Right forelimb (tissue), 1 donor: ENCODE data around the gene PTPRN.

Experiments used
- DNase-seq: peaks from one replicate; pipeline ENCODE4 v3.0.0-alpha.2; 2018

PTPRN gene

DNA sequence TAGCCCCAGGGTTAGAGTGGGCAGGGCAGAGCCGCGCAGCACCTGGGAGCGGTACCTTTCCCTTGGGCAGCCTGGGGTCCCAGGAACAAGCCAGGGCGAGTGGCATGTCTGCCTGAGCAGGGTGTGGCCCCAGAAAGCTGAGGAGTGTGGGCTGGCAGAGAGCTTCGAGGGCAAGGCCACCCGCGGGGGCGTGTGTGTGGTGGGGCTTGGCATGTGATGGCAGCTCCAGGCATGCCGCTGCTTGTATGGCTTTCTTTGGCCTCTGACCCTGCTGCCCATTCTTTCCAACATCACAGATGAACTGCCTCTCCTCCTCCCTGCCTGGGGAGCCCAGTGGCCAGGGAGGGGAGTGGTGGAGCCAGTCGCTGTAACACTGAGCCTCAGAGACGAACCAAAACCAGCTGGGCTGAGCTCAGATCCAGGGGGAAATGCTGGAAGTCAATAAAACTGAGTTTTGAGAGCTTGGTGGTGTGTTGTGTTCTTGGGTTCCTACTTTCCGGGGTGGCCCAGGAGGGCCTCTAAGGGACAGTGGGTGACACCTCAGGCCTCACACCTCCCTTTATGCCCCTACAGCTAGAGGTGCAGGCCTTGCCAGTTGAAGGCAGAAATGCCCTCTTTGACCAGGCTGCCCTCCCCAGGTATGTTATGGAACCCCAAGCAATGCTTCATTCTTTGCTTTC, 22.6 kb downstream of the PTPRN start:
- DNase-seq, result no peak

DNA sequence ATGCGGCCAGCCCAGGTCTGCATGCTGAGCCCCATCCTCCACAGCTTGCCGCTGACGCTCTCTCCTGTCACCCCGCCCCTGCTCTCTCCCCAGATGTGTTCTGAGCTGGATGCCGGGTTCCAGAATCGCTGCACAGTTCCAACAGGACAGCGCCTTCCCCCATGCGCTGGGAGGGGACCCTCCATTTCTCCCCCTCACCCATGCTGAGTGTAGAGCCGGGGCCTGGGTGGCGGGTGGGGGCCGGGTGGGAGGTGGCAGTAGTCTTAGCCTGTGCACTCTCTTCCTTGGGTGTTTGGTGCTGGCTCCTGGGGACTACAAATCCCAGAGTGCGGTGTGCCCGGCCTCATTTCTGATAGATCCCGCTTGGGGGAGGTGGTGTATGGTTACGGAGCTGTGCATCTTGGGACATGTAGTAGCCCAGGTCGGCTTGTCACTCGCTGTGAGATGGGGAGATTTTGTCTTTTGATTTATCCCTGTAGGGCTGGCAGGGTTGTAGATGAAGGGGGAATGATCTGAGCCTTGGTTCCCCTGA, 23.2 kb downstream of the PTPRN start:
- peak; percentile 78 for DNase-seq

DNA sequence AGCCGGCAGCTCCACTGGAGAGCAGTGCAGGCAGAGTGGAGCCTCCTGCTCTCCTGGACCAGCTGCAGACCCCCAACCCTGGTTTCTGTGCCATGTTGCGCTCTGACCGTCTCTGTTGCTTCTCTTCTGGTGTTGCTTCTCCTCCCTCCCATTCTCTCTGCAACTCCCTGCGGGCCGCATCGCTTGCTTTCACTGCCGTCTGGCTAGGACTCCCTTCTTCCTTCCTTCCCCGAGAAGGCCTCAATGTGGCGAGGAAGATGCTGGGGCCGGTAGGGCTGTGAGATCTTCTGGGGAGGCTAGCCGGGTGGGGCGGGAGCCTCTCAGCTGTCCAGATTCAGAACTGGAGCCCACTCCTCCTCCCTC, 23.8 kb downstream of the PTPRN start:
- DNase-seq, result no peak

DNA sequence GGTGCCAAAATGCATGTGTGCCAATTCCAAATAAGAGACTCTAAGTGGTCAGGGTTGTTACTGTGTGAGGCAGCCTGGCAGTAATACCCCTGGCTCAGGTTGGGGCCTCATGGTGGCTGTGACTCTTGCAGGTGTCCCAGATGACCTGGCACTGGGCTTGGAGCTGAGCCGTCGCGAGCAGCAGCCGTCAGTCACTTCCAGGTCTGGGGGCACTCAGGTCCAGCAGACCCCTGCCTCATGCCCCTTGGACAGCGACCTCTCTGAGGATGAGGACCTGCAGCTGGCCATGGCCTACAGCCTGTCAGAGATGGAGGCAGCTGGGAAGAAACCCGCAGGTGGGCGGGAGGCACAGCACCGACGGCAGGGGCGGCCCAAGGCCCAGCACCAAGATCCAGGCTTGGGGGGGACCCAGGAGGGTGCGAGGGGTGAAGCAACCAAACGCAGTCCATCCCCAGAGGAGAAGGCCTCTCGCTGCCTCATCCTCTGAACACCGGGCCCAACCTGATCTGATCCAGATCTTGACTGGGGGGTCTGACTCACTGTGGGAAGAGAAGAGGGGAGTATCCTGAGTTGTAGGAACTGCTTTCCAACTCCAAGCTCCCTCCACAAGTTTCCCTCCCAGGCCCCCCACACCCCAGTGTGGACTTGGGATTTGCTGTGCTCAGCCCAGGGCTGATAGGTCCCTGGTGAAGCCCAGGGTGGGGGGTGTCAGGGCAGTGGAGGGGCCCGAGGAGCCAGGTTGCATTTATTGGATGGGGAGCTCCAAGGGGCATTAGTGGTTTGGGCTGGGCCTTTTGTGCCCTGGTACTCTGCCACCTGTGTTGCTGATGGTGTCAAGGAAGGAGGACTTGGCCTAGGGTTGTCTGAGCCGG, 24.5 kb downstream of the PTPRN start:
- no peak for DNase-seq

DNA sequence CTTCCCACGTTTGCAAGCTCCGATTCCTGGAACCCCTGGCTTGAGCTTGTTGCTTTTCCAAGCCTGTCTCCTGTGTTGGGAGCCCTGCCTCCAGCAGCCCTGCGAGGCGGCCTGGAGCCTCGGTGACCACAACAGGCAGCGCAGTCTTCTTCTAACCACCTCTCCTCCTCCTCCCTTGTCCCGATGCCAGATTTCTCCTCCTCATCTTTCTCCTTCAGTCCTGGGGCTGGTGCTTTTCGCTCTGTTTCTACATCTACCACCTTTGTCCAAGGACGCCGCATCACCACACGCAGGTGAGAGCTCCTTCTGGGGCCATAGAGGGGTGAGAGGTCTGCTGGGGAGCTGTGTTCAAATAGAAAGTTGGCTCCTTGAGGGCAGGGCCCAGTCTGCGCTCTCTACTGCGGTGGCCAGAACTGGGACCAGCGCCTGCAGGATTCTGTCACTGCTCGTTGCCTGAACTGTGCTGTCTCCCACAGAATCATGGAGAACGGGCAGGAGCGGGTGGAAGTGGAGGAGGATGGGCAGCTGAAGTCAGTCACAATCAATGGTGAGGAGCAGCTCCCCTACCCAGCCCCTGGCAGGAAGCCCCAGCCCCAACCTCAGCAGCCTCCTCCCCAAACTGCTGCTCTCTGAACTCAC, 26.1 kb downstream of the PTPRN start:
- no peak for DNase-seq

DNA sequence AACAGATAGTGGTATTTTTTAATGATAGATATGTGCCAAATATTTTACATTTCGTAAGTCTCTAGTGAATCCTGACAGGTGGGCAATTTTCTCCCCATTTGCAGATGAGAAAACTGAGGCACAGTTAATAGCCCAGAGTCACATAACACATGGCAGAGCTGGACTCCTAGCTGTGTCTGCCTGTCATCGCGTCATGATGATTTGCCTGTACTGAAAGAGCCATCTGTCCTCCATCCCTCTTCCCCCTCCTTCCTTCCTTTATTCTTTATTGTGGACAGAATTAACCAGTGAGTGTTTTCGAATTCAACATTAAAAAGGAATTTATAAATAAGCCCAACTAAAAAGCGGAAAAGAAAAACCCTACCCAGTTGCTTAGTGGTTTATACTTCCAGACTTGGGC, 26.8 kb downstream of the PTPRN start:
- no peak for DNase-seq

DNA sequence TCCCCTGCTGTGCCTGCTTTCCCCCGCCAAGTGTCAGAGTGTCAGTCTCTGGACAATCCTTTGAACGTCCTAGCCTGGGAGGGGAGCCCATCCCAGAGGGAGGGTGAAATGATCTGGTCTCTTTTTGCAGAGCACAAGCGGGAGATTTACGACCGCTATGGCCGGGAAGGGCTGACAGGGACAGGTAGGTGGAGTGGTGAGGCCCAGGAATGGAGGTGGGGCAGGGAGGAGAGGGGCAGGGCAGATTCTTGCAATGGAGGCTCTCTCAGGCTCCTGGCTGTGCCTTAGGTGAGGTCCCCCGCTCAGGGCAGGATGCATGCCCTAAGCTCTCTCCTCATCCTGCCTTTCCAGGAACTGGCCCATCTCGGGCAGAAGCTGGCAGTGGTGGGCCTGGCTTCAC, 27.6 kb downstream of the PTPRN start:
- no peak for DNase-seq

DNA sequence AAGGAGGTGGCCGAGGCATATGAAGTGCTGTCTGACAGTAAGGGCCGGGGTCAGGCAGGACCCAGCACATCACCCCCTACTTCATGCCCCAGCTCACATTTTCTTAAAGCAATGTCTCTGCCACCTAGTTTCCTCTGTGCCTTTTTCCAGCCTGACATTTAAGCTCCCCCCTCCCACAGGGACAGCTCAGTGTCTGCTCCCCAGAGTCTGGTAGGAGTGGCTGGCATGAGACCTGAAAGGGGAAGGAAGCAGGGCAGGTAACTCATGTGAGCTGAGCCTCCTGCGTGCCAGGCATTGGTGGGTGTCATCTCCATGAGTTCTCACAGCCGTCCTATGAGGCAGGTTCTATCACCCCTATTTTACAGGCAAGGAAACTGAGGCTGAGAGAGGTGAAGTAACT, 28.6 kb downstream of the PTPRN start:
- DNase-seq, result no peak

DNA sequence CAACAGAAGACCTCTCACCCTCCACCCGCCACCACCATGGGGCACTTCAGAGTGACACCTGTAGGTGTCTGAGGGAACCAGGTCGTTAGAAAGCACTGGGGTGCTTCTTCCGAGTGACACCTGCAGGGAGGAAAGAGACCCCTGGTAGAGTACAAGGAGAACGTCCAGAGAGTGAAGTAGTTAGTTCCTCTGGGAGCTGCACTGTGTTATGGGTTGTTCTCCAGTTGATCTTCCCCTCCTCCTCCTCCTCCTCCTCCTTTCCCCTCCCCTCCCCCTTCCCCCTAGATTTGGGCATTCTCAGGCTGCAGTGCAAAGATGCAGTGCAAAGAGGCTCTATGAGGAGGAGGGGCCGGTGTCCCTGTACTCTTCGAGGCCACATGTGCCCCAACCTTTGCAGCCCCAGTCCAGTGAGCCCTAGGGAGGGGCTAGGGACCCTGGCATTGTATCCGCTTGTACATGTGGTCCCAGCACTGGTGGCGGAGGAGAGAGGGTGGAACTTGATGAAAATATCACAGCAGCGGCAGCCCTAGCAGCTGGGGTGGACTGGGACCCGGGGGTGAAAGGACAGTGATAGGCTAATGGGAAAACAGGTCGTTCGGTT, 29.2 kb downstream of the PTPRN start:
- DNase-seq, result no peak

DNA sequence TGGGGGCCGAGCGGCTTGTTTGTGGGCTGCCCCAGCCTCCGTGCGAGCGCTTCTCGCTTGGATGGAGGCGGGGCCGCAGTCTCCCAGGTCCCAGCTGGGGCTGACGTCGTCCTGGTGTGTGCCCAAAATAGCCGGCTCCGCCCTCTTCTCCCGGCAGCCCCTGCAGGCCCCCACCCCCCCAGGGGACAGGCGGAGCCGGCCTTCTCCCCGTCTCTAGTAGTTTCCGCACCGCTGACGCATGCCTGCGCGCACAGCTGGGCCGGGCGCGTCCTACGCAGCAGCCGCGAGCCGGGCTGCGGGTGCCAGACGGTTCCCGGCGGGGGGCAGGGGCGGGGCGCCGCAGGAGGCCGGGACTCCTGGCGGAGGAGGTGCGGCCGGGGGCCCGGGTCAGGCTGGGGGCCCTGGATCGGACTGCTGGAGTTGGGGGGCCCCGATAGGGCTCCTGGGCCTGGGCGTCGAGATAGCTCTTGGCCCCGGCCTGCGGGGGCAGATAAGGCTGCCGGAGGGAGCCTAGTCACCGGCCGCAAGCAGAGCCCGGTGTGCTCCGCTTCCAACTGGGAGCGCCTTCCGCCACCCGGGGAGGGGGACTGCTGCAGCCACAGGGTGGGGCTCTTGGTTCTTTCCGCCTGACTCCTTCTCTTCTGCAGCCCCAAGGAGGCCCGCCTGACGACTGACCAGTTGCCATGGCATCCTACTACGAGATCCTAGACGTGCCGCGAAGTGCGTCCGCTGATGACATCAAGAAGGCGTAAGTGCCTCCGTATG, 29.9 kb downstream of the PTPRN start, which contains the start of gene DNAJB2:
Gene DNAJB2 (plus strand): TSS at position 216 of the 765 bp plus-strand sequence. CDS start 468 bp downstream, at position 684.
- peak; percentile 99 for DNase-seq

DNA sequence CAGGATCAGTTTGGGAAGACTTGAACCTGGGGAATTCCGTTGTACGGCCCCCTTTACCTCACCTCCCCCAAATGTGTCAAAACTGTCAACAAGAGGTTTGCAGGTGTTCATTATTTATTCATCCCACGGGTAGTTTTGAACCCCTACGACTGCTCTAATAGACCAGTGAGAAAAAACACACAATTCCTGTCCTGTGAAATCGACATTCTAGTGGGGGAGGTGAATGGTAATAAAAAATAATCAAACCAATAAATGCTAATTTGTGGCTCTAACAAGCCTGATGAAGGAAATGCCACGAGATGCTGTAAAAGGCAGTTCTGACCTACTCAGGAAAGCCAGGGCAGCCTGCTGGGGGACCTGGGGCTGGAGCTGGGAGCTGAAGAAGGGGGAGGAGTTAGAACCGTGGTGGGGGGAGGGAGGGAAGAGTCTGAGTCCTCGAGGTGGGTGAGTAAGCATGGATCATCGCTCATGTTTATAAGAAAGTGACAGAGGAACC, 30.5 kb downstream of the PTPRN start:
- DNase-seq, result no peak

DNA sequence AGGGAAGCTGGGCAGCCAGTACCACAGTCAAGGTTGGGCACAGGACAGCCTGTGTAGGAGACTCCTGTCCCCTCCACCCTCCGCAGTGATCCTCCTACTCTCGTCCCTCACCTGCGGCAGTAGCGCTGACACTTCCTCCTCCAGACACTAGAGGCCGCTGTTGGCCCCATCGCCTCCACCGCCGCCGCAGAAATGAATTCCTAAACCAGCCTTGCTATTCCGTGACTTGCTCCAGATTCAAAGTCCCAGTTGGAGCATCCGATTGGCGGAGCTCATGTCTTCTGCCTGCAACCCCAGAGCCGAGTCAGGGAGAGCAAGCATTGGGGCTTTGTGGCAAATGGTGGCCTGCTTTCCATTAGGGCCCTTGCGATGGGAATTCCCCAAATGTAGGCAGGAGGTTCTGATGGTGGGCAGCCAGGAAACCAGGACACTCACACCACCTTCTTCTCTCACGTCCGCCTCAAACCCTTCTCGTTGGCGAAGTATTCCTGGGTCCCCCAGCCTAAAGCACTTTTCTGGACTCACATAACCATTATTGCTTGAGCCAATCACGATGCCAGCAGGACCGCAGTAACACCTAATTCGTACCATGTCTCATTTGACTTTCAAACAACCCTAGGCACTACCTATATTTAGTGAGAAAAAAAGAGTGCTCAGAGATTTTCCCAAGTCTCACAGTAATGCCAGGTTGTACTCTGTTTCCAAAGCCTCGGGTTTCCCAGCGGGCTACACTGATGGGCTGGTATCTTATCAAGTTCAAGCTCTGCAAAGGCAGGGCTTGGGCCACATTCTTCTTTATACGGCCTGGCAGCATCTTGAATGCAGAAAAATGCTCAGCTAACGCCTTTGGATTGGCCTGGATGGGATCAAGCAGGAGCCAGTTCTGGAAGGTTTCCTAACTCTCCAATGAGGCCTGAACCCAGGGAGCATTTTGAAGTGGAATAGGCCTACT, 31.2 kb downstream of the PTPRN start:
- DNase-seq, result peak; percentile 88

DNA sequence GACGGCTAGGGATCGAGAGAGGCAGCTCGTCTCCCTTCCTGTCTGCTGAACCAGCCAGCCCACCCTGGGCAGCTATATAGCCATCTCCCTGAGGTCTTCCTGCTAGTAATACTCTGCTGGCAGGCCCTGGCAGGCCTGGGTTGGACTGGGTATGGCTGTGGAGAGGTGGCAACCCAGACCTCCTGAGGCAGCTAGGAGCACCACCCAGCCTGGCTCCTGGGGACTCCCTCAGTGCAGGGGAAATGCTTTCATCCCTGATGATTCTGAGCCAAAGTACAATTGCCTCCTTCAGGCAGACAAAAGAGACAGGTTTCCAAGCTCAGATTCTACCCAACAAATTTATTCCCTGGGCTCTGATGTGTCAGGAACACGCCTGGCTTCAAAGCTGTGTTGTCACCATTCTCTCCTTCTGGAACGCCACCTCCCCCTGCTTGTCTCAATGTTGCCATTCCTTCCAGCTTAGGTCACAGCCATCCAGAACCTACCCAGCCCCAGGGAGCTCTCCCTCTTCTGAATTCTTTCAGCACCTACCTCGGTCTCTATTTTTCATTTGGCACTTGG, 34.8 kb downstream of the PTPRN start:
- DNase-seq, result no peak

DNA sequence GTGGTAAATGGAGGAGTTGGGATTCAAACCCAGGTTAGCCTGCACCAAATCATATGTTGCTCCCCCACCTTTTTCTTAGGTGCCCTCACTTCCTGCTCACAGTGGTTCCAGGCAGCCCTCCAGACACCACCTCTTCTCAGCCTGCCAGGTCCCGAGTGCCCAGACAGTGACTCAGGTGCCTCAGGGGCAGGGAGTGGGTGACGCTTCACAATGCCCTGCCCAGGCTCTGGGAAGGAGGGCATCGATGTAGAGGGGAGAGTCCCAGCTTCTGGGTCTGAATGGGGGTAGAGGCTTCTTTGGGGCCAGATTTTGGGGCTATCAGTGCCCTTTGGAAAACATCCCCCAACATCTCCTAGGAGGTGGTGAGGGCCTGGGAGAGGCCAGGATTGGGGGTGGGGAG, 35.3 kb downstream of the PTPRN start:
- DNase-seq, result no peak

DNA sequence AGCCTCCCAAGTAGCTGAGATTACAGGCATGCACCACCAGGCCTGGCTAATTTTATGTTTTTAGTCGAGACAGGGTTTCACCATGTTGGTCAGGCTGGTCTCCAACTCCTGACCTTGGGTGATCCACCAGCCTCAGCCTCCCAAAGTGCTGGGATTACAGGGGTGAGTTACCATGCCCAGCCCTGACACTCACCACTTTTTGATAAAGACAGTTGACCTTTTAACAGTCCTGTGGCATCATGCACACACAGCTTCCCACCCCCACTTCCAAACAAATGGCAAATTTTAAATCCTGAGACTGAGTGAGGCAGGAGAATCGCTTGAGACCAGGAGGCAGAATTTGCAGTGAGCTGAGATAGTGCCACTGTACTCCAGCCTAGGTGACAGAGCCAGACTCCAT, 36.2 kb downstream of the PTPRN start:
- DNase-seq, result no peak

DNA sequence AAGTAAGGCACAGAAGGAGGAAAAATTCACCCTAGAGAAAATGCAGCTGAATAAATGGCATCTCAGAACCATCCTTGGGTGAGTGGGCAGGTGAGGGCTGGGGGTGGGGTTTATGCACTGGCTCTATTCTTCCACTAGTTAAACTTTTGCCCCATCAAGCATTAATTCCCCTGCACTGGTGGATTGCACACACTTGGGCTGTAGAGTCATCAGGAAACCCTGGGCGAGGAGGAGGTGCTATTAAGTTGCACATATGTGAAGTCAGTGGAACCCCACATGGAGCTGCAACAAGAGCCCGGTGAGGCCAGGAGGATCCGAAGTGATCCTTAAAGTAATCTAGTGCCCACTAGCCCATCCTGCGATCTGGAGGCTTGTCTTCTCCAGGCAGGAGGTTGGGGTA, 36.8 kb downstream of the PTPRN start:
- no peak for DNase-seq

DNA sequence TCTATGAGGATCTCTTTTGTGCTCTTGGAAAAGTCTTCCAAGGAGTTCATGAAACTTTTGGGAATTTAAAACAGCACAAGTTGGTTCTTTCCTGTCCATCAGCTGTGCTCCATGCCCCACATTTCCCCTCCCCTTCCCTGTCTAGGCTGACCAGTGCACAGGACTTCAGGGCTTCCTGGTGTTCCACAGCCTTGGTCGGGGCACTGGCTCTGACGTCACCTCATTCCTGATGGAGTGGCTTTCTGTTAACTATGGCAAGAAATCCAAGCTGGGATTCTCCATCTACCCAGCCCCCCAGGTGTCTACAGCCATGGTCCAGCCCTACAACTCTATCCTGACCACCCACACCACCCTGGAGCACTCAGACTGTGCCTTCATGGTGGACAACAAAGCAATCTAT, 38.2 kb downstream of the PTPRN start:
- DNase-seq, result no peak

DNA sequence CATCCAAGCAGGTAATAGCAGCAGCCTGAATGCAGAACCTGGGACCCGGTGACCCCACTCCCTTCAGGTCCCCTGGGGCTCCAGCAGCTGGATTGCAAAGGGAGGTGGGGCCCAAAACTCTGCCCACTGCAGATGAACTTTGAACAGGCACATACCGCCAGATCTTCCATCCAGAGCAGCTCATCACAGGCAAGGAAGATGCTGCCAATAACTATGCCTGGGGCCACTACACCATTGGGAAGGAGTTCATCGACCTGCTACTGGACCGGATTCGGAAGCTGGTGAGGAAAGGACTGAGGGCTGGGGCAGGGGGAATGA, 39.2 kb downstream of the PTPRN start:
- DNase-seq, result no peak

DNA sequence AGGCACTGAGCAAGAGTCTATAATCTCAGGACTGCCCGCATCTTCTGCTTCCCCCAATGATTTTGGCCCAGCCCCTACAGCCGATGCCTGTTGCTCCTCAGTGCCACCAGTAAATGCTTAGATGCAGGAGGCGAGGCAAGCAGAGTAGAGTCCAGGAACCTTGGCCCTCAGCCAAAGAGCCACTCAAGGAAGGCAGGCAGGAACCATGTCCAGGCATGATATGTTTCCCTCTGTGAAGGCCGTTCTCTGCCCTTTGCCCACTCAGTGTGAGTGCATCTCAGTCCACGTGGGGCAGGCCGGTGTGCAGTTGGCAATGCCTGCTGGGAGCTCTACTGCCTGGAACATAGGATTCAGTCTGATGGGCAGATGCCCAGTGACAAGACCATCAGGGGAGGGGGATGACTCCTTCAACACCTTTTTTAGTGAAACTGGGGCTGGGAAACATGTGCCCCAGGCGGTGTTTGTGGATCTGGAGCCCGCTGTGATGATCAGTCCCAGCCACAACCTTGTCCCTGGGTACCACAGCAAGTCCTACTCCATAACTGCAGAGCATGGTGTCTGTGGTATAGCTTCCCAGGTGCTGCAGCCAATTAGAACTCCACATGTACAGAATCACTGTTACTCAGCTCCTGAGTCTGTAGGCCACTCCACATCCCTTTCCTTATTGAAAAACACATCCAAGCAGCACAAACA, 39.7 kb downstream of the PTPRN start:
- DNase-seq, result no peak

DNA sequence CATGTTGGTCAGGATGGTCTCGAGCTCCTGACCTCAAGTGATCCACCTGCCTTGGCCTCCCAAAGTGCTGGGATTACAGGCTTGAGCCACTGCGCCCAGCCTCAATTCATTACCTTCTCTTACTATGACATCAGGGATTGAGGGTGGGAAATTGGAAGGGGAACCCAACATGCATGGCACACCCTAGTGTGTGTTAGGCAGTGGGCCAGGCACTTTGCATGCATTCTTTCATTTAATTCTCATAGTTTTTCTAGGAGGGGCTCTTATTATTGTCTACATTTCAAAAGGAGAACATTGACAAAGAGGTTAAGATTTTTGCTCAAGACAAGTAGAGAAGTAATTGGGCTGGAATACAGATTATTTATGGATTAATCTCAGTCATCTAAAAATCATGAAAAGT, 40.9 kb downstream of the PTPRN start:
- no peak for DNase-seq
